Upper lobe of left lung (tissue), 6 donors: ENCODE measurements around the gene TBC1D25. TPM values are rescaled to one million over a fixed set of nuclear protein-coding genes. Genes with fewer than 3 reads are reported as not detected.

Source experiments
- ATAC-seq, 2 donors: fragments of 200-7000 bp; cut with Tn5 transposase; one replicate each; pipeline ENCODE4 v1.9.1; 2022; ENCODE audit warnings: mild to moderate bottlenecking in 2 of 2, moderate library complexity in 2 of 2; ENCODE audit not compliant: low FRiP score in 2 of 2
- DNase-seq, 2 donors: peaks; one replicate each; pipeline ENCODE4 v3.0.0-alpha.2; 2019 to 2020
- H3K27ac ChIP-seq, 4 donors: fragments of 200-600 bp; sonication (generic); one replicate each; pipeline ENCODE4 v1.5.1; 2016 to 2019
- H3K27me3 ChIP-seq, 4 donors: fragments of 200-600 bp; sonication (generic); one replicate each; pipeline ENCODE4 v1.5.1; 2017 to 2019
- H3K36me3 ChIP-seq, 4 donors: fragments of 200-600 bp; sonication (generic); one replicate each; pipeline ENCODE4 v1.5.1; 2016 to 2019
- H3K4me1 ChIP-seq, 4 donors: fragments of 200-600 bp; sonication (generic); one replicate each; pipeline ENCODE4 v1.5.1; 2018 to 2019
- H3K4me3 ChIP-seq, 4 donors: fragments of 200-600 bp; sonication (generic); one replicate each; pipeline ENCODE4 v1.5.1; 2017 to 2019; ENCODE audit warnings: mild to moderate bottlenecking in 2 of 4, moderate library complexity in 1 of 4
- H3K9me3 ChIP-seq, 4 donors: fragments of 200-600 bp; sonication (generic); one replicate each; pipeline ENCODE4 v1.5.1; 2018 to 2019
- EP300 ChIP-seq, 4 donors: sonication (generic); formaldehyde crosslinking; IDR thresholded peaks; one replicate each; pipeline ENCODE4 v1.5.1; 2017; ENCODE audit warnings: antibody characterized with exemption in 4 of 4, control low read depth in 2 of 4
- POLR2A ChIP-seq, 4 donors: fragments of 450-650 bp; IDR thresholded peaks; one replicate each; pipeline ENCODE4 v1.5.1; 2016 to 2017; ENCODE audit warnings: antibody characterized with exemption in 4 of 4, mild to moderate bottlenecking in 2 of 4
- POLR2AphosphoS5 ChIP-seq, 2 donors: sonication (generic); formaldehyde crosslinking; IDR thresholded peaks; one replicate each; pipeline ENCODE4 v1.5.1; 2017; ENCODE audit warnings: antibody characterized with exemption in 2 of 2
- WGBS, 2 donors: methylation state at CpG; one replicate each; pipeline ENCODE4 v1.1.5; 2017 to 2018; 5-methylcytosine and 5-hydroxymethylcytosine counted together
- total RNA-seq, 6 donors: library from RNA; depleted of rRNA in 4 of 6; stranded (reverse); fragments of >200 nt in 4 of 6; gene quantifications; one replicate each; pipeline versions ENCODE4 v1.1.0 to v1.2.1, GENCODE V29; 2016 to 2021
- TF ChIP-seq, protein P1 (sequence below), 6 experiments: fragments of 450-650 bp in 4 of 6; fragments of 200-600 bp in 2 of 6; sonication (generic) in 2 of 6; IDR thresholded peaks; one replicate each; pipeline ENCODE4 v1.5.1; 2016 to 2019; ENCODE audit warnings: antibody characterized with exemption in 6 of 6
- donor health status: DM: no; HTN: no; CAD: no; lungs with moderate emphysema.
- donor health status: DM: no; HTN: yes; CAD: no; lungs with severe emphysema.

The TBC1D25 gene
- total RNA-seq, 6 donors from 2014 or later, result 15.2 to 26.4 (median 18.8) TPM

DNA sequence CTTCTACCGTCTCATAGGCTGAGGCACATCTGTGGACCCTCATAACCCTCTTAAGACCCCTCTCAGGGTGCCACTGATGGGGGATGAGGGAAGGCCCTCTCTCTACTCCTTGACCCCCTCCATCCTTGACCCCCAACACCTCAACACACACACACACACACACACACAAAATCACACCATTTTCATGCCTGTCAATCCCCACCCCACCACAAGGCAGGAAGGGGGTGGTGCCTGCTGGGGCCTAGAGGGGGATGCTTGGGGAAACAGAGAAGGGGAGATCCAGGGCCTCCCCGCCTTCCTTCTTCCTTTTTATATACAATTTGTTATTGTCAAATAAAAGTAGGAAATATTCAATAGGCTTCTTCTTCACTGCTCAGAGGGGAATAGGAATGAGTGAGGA, 19.1 kb upstream of the TBC1D25 start:
- DNase-seq (no peak), ATAC-seq (no peak)
- H3K36me3 ChIP-seq, result peaks cover 0 to 10% (median 3%) of the 10 kb centered on the region in 4 donors
- no peaks in the 10 kb centered on the region for H3K9me3 ChIP-seq
- H3K27me3 ChIP-seq, result no peaks in the 10 kb centered on the region
- no peak overlapping the region for H3K27ac ChIP-seq
- H3K4me1 ChIP-seq, result peaks cover 0 to 7% (median 5%) of the 10 kb centered on the region in 4 donors
- TF ChIP-seq POLR2A (IDR thresholded peaks at IDR 0.05), result no peak
- TF ChIP-seq, protein P1, sequence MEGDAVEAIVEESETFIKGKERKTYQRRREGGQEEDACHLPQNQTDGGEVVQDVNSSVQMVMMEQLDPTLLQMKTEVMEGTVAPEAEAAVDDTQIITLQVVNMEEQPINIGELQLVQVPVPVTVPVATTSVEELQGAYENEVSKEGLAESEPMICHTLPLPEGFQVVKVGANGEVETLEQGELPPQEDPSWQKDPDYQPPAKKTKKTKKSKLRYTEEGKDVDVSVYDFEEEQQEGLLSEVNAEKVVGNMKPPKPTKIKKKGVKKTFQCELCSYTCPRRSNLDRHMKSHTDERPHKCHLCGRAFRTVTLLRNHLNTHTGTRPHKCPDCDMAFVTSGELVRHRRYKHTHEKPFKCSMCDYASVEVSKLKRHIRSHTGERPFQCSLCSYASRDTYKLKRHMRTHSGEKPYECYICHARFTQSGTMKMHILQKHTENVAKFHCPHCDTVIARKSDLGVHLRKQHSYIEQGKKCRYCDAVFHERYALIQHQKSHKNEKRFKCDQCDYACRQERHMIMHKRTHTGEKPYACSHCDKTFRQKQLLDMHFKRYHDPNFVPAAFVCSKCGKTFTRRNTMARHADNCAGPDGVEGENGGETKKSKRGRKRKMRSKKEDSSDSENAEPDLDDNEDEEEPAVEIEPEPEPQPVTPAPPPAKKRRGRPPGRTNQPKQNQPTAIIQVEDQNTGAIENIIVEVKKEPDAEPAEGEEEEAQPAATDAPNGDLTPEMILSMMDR (IDR thresholded peaks at IDR 0.05), result no peak
- H3K4me3 ChIP-seq, result no peak overlapping the region
- 75% methylated on average over 2 of the region's 2 CpGs for WGBS, 2 donors

DNA sequence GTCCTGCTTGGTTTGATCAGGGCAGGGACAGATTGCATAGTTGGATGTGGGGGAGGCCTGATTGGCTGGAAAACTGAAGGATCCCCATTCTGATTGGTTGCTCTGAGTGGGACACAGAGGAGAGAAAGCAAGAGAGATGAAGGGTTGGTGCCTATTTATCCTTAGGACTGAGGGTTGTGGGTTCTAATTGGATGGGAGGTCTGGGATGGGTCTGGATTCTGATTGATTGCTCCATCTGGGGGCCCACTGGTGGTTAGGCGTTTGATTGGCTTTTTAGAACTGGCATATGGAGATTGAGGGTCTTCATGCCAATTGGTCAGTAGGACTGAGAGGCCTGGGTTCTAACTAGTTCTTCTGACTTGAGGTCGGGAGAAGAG, 18.6 kb upstream of the TBC1D25 start:
- DNase-seq, result no peak
- H3K27ac ChIP-seq, result peak overlapping the region in 2 of 4 donors; percentile 83 to 88
- WGBS, 2 donors, result 61 to 67% methylated on average over 1 to 2 of the region's 2 CpGs
- no peak for TF ChIP-seq EP300 (IDR thresholded peaks at IDR 0.05)
- no peak for TF ChIP-seq POLR2A (IDR thresholded peaks at IDR 0.05)
- no peak for TF ChIP-seq POLR2AphosphoS5 (IDR thresholded peaks at IDR 0.05)
- TF ChIP-seq, protein P1 (IDR thresholded peaks at IDR 0.05), result no peak
- H3K9me3 ChIP-seq, result no peaks in the 10 kb centered on the region
- peaks cover 0 to 7% (median 5%) of the 10 kb centered on the region in 4 donors for H3K4me1 ChIP-seq
- H3K4me3 ChIP-seq, result peak overlapping the region in 3 of 4 donors; percentile 58 to 68 (median 68)
- no peak for ATAC-seq
- H3K27me3 ChIP-seq, result no peaks in the 10 kb centered on the region
- peaks cover 0 to 8% (median under 1%) of the 10 kb centered on the region in 4 donors for H3K36me3 ChIP-seq

DNA sequence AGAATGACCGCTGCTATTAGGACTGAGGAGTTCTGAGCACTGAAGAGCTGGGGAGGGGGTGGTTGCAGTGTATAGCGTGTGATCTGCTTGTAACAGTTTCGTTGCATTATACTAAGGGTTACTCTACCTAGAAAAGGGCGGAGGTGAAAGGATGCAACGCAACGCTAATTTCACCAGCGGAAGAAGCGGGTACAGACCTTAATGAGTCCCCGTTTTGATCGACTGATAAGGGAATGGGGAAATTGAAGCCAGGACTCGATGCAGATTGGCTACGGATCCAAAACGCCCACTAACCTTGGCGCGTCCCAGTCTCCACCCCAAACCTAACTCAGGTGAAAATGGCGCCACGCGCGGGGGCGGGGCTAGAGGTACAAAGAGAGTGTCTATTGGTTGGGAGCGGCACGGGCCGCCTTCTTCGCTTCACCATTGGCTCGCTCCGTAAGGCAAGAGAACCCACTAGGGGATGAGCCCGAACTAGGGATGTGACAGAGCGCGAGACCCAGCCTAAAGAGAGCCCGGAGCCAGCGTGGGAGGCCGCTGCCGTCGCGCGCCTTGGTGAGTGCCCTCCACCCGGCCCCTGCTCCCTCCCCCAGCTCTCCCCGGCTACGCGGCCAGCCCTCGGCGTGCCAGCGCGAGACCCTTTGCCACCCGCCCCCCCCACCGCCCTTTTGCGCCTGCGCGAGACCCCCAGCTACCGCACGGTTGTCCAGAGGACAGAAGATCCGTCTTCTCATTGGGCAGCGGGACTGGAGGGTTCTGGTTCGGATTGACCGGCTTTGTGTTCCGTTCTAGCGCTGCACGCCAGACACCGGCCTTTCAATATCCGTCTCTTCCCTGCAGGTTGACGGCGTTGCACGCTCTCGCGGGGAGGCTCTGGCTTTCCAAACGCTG, 17.9 kb upstream of the TBC1D25 start, which contains the start of gene EBP:
Gene EBP (plus strand): TSS at position 456 of the 891 bp plus-strand sequence. CDS start 1,964 bp downstream, outside the sequence.
- Histone ChIP-seq H3K4me1 (peaks cover 0 to 7% (median 5%) of the 10 kb centered on the region in 4 donors), H3K9me3 (no peaks in the 10 kb centered on the region), H3K4me3 (peak within 1 kb of the TSS; percentile 41 to 68 (median 63)), H3K36me3 (peaks cover 0 to 3% (median 0%) of the 10 kb centered on the region in 4 donors), H3K27me3 (no peaks in the 10 kb centered on the region), H3K27ac (peak within 1 kb of the TSS; percentile 72 to 88 (median 79))
- peak in 1 of 4 donors; percentile 76 for TF ChIP-seq POLR2A (IDR thresholded peaks at IDR 0.05)
- TF ChIP-seq EP300 (IDR thresholded peaks at IDR 0.05), result no peak
- TF ChIP-seq, protein P1 (IDR thresholded peaks at IDR 0.05), result no peak
- TF ChIP-seq POLR2AphosphoS5 (IDR thresholded peaks at IDR 0.05), result peak; percentile 12 to 75
- ATAC-seq, result peak; percentile 96 to 99
- peak; percentile 94 to 96 for DNase-seq
- WGBS, 2 donors, result 0 to 36% methylated on average over 17 to 61 of the region's 66 CpGs

DNA sequence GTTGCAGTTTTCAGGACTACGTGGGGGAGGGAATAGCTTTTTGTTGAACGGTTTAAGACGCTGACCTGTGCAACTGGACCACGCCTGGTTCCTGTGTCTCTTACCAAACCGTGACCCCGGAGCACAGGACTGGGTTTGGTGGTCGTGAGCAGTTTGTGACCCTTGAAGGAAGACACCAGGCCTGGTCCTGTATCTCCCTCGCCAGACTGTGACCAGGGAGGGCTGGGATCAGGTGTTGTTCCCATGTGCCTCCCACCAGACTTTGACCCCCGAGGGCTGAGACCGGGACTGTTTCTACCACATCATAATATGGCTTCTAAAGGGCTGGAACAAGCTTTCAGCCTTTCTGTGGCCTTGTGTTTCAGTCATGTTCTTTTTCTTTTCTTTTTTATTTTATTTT, 17.2 kb upstream of the TBC1D25 start:
- WGBS, 2 donors, result 21 to 42% methylated on average over 5 to 7 of the region's 10 CpGs
- Histone ChIP-seq H3K27me3 (no peaks in the 10 kb centered on the region), H3K27ac (peak overlapping the region; percentile 72 to 88 (median 79)), H3K36me3 (peaks cover 0 to 9% (median 3%) of the 10 kb centered on the region in 4 donors), H3K9me3 (no peaks in the 10 kb centered on the region), H3K4me3 (peak overlapping the region; percentile 41 to 68 (median 63)), H3K4me1 (peaks cover 0 to 7% (median 5%) of the 10 kb centered on the region in 4 donors)
- ATAC-seq (no peak), DNase-seq (no peak)
- TF ChIP-seq EP300 (IDR thresholded peaks at IDR 0.05) (no peak), POLR2AphosphoS5 (IDR thresholded peaks at IDR 0.05) (no peak), POLR2A (IDR thresholded peaks at IDR 0.05) (no peak)
- TF ChIP-seq, protein P1 (IDR thresholded peaks at IDR 0.05), result no peak
